ENCODE measurements around the gene TSPYL1.

The TSPYL1 gene

GRCh38 chr6:116258520-116258919, 21.2 kb downstream of the TSPYL1 start:
- no peak for DNase-seq
- TF ChIP-seq GATA1 (IDR thresholded peaks at IDR 0.05; ENCODE audit: low read depth, low read length) (no peak), POLR2A (IDR thresholded peaks at IDR 0.05; ENCODE audit: low read length) (no peak)

- DNase-seq, result no peak
- no peak for TF ChIP-seq POLR2A (IDR thresholded peaks at IDR 0.05; ENCODE audit: low read length)
- no peak for TF ChIP-seq GATA1 (IDR thresholded peaks at IDR 0.05; ENCODE audit: low read depth, low read length)
These were observed 23.0 kb downstream of the TSPYL1 start for GRCh38 chr6:116256694-116257093.

- TF ChIP-seq POLR2A (IDR thresholded peaks at IDR 0.05; ENCODE audit: low read length) (no peak), GATA1 (IDR thresholded peaks at IDR 0.05; ENCODE audit: low read depth, low read length) (no peak)
- peak; percentile 35 to 63 for DNase-seq
These were observed 24.4 kb downstream of the TSPYL1 start for GRCh38 chr6:116255246-116255800.

GRCh38 chr6:116254297-116255056, 25.3 kb downstream of the TSPYL1 start:
- TF ChIP-seq GATA1 (IDR thresholded peaks at IDR 0.05; ENCODE audit: low read depth, low read length) (no peak), POLR2A (IDR thresholded peaks at IDR 0.05; ENCODE audit: low read length) (peak; percentile 81)
- peak; percentile 38 to 58 for DNase-seq

- peak; percentile 95 to 96 for DNase-seq
- TF ChIP-seq GATA1 (IDR thresholded peaks at IDR 0.05; ENCODE audit: low read depth, low read length) (no peak), POLR2A (IDR thresholded peaks at IDR 0.05; ENCODE audit: low read length) (peak; percentile 92)
These were observed 26.0 kb downstream of the TSPYL1 start, which contains the start of gene TSPYL4 for GRCh38 chr6:116253505-116254296. TSPYL4 (minus strand) TSS chr6:116254075; CDS start chr6:116254008, 67 bp downstream.

- no peak for DNase-seq
- TF ChIP-seq POLR2A (IDR thresholded peaks at IDR 0.05; ENCODE audit: low read length) (no peak), GATA1 (IDR thresholded peaks at IDR 0.05; ENCODE audit: low read depth, low read length) (no peak)
These were observed 26.6 kb downstream of the TSPYL1 start for GRCh38 chr6:116253188-116253504.

- TF ChIP-seq POLR2A (IDR thresholded peaks at IDR 0.05; ENCODE audit: low read length), result no peak
- TF ChIP-seq GATA1 (IDR thresholded peaks at IDR 0.05; ENCODE audit: low read depth, low read length), result no peak
- peak; percentile 17 to 44 for DNase-seq
These were observed 28.0 kb downstream of the TSPYL1 start for GRCh38 chr6:116251568-116252384.

GRCh38 chr6:116248577-116248976, 31.2 kb downstream of the TSPYL1 start:
- DNase-seq, result no peak
- no peak for TF ChIP-seq POLR2A (IDR thresholded peaks at IDR 0.05; ENCODE audit: low read length)
- no peak for TF ChIP-seq GATA1 (IDR thresholded peaks at IDR 0.05; ENCODE audit: low read depth, low read length)

GRCh38 chr6:116247285-116247684, 32.4 kb downstream of the TSPYL1 start:
- DNase-seq, result no peak
- TF ChIP-seq GATA1 (IDR thresholded peaks at IDR 0.05; ENCODE audit: low read depth, low read length) (no peak), POLR2A (IDR thresholded peaks at IDR 0.05; ENCODE audit: low read length) (no peak)

- no peak for DNase-seq
- TF ChIP-seq GATA1 (IDR thresholded peaks at IDR 0.05; ENCODE audit: low read depth, low read length) (no peak), POLR2A (IDR thresholded peaks at IDR 0.05; ENCODE audit: low read length) (no peak)
These were observed 33.6 kb downstream of the TSPYL1 start for GRCh38 chr6:116246089-116246488.

- no peak for DNase-seq
- TF ChIP-seq GATA1 (IDR thresholded peaks at IDR 0.05; ENCODE audit: low read depth, low read length) (no peak), POLR2A (IDR thresholded peaks at IDR 0.05; ENCODE audit: low read length) (no peak)
These were observed 35.4 kb downstream of the TSPYL1 start for GRCh38 chr6:116244284-116244683.

GRCh38 chr6:116239856-116240255, 39.9 kb downstream of the TSPYL1 start:
- no peak for DNase-seq
- TF ChIP-seq POLR2A (IDR thresholded peaks at IDR 0.05; ENCODE audit: low read length), result no peak
- no peak for TF ChIP-seq GATA1 (IDR thresholded peaks at IDR 0.05; ENCODE audit: low read depth, low read length)

- TF ChIP-seq GATA1 (IDR thresholded peaks at IDR 0.05; ENCODE audit: low read depth, low read length) (no peak), POLR2A (IDR thresholded peaks at IDR 0.05; ENCODE audit: low read length) (no peak)
- DNase-seq, result no peak
These were observed 40.5 kb downstream of the TSPYL1 start for GRCh38 chr6:116239256-116239655.

Measured in erythroblast (primary cell).